Hematopoietic multipotent progenitor cell treated with erythropoietin and hydrocortisone succinate and interleukin-3 and kit ligand, for 8 days (in vitro differentiated cells): ENCODE results near the gene BROX.
"Not testable (repeated sequence)": the region's sequence is repeated elsewhere in the genome, so short reads cannot be mapped to it uniquely, and the experiment has no call there.

Experiments
- DNase-seq: peaks from one replicate; pipeline ENCODE4 v3.0.0-alpha.2; 2015

BROX gene

DNA sequence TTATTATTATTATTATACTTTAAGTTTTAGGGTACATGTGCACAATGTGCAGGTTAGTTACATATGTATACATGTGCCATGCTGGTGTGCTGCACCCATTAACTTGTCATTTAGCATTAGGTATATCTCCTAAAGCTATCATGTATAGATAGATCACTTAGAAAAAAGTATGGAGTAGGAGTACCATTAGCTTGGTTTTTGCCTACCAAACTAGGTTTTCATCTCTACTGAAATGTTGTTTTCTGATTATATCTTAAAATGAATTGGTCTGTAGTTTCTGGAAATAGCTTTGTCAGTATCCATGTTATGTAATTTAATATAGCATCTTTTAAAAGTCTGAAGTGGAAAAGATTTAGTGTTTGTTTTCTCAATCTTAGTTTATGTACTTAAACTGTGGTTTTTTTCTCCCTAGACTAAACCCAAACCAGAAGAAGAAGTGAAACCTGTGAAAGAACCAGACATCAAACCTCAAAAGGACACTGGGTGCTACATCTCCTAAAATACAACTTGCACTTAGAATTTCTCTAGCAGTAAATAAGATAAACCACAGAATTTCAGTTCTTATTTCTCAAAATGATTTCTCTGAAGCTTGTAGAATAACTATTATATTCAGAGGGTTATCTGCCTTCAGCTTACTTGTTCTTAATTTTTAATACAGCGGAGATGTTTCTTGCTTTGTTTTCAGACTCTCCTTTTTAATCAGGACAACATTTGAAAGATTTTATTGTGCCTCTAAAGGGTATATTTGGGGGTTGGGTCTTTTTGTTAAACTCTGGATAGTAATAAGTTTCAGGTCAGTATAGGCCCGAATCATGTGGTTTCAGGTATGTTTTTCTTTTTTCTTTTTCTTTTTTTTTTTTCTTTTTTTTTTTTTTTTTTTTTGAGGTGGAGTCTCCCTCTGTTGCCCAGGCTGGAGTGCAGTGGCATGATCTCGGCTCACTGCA is 20.1 kb downstream of the BROX start:
- no peak for DNase-seq

DNA sequence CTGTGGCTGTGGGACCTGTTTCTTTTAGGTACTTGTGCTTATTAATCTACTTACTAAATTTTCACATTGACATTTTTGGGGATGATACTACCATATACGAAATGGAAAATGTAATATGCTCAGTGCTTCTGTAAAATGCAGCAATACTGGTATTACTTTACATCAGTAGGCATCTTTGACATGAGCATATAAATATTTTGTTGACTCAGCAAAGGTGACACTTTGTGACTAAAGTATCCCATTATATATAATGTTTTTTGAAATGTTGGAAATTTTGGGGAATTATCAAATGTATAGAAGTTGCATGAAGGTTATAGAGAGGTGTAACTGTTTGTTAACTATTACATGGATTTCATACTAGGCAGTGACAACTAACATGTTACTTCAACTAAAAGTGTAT is 22.4 kb downstream of the BROX start:
- no peak for DNase-seq

DNA sequence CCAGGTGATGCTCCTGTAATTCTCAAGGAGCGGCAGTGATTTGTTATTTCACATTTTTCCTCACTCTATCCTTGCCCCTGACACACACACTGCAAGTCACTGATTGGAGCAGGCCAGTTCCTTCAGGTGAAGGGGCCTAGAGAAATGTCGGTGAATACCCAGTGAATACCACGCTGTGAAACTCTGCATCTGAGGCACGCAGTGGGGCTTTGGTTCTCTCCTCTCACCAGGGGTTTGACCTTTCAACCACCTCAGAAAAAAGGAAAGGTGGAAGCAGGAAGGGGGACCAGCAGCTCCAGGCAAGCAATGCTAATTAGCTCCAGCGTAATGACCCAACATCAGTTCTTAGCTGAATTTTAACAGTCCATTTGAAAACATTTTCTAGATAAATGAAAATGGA is 24.1 kb downstream of the BROX start:
- DNase-seq = no peak

DNA sequence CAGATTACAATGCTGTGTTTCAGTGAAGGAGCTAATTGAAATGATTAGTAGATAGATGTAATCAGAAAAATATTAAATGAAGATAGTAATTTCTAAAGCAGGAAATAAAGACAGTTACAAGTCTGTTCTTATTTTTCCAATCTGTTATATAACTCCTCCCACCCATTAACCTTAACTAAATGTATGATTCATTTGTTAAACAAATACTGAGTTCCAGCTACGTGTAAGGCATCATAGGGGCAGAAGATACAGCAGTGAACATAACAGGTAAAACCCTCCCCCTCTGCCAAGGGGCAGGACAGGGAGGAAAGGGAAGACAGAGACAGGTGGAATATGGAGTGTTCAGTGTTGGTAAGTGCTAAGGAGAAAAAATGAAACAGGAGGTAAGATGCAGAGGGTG is 24.6 kb downstream of the BROX start, which contains the start of gene FAM177B:
TSS of gene FAM177B (plus strand) at position 231 of the 400 bp plus-strand sequence. CDS start 9,344 bp downstream, outside the sequence.
- no peak for DNase-seq

DNA sequence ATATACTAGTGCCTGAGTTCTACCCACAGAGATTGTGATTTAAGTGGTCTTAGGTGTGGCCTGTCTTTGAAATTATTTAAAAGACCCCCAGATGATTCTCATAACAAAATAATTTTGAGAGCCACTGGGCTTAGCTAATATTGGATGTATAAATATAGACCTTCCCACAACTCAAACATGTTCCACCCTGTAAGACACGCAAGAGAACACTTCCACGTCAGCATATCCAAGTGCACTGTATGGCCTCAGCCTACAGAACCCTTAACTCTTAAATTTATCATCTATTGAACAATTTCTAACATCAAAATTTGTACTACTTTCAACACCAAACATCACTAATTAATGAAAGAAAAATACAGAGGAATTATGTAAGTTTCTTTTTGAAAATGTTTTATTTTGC is 27.1 kb downstream of the BROX start:
- no peak for DNase-seq

DNA sequence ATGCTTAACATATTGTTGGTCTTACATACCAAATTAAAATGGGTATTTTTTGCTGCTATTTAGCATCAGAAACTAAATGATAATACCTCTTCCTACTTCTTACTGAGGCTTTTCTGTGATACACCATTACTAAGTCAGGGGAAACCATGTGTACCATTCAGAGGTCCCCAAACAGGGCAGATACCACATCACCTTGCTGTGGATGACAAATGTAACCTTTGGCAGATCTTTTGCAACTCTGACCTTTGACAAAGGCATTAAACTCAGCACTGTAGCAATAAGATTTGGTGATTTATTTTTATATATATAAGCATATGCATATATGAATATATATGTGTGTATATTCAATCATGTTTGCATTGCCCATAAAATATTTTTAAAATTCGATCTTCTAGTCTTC is 27.6 kb downstream of the BROX start:
- no peak for DNase-seq

DNA sequence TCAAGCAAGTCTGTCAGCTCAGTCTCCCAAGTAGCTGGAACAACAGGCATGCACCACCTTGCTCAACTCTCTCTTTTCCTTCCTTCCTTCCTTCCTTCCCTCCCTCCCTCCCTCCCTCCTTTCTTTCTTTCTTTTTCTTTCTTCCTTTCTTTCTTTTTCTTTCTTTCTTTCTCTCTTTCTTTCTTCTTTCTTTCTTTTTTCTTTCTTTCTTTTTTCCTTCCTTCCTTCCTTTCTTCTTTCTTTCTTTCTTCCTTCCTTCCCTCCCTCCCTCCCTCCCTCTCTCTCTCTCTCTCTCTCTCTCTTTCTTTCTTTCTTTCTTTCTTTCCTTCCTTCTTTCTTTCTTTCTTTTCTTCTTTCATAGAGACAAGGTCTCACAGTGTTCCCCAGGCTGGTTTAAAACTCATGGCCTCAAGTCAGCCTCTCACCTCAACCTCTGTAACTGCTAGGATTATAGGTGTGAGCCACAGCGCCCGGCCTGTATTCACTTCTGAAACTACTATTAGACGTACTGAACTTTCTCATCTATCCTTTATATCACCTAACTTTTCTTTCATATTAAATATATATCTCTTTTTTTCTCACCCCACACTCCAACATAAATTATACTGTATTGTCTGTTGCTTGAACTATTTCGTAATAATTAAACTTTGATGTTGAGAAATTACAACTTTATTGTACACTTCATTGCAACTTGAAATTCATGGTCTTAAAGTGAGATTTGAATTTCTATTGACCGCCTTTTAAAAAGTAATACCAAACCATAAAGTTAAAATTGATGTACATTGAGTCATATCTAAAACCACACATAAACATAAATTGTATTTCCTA is 29.5 kb downstream of the BROX start:
- not testable (repeated sequence) for DNase-seq

DNA sequence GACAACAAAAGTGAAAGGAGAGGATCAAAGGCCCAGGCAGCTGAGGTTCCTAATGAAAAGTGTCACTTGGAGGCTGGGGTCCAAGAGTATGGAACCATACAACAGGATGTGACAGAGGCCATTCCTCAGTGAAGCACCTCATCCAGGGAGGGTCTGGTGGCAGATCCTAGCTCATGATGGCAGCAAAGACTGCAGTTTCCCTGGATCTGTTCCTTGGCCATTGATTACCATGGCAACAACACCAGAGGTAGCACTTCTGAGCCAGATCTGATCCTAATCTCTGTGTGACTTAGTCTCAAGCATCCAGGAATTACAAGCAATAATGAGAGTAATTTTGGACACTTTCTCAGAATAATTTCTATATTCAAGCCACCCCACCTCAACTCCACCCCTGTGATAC is 37.6 kb downstream of the BROX start:
- no peak for DNase-seq

DNA sequence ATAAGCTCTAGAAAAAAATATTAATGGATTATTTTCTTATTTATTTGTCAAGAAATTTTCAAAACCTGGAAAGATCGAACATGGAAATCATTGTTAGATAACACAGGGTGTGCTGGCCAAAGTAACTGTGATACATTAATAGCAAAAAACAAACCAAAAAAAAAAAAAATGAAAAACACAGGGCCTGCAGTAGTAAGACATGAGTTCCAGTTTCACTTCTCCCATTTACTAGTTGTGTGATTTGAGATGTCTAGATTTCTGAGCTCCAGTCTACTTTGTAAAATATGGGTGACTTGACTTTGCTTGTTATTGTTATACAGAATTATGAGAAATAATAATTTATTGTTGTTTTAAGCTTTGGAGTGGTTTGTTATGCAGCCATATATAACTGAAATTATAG is 38.3 kb downstream of the BROX start:
- no peak for DNase-seq

DNA sequence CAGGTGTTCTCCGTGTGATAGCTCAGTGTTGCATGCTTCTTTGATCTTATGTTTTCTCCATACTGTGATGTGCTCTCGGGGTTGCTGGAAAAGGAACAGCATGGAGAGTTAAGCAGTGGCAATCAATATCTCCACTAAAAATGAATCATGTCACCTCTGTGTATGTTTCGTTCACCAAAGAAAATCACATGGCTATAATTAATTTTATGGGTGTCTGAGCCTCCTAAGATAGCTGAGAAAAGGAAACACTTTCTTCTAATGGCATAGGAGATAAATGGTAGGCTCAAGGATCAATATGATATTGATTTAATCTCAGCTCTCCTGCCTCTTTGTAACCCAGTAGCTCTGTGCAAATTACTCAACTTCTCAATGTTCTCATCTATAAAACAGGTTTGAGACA is 38.9 kb downstream of the BROX start:
- no peak for DNase-seq

DNA sequence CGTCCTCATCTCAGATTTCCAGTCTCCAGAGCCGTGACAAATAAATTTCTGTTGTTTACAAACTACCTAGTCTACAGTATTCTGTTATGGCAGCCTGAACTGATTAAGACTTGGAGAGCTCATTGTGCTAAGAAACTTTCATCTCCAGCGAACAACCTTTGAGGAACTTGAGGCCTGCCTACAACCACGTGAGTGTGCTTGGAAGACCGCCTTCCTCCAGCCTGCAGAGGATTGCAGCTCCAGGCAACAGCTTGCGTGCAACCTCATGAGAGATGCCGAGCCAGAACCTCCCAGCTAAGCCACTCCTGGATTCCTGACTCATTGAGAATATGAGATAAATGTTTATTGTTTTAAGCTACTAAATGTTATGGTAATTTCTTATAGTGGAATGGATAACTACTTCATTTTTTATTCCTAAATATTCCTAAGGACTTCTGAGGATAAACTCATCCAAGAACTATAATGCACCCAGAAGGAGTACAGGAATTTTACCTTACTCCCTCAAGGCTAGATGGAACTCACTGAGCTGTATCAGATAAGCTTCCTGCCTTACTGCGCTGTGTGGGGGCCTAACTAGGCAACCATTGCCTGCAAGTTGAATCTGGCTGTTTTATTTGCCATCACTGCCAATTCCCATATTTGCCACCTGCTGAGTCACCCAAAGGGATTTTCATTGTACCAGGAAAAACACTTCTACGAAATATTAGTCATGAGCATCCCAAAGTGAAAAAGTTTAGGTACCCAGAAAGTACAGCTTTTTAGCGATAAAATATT is 42.2 kb downstream of the BROX start:
- no peak for DNase-seq

DNA sequence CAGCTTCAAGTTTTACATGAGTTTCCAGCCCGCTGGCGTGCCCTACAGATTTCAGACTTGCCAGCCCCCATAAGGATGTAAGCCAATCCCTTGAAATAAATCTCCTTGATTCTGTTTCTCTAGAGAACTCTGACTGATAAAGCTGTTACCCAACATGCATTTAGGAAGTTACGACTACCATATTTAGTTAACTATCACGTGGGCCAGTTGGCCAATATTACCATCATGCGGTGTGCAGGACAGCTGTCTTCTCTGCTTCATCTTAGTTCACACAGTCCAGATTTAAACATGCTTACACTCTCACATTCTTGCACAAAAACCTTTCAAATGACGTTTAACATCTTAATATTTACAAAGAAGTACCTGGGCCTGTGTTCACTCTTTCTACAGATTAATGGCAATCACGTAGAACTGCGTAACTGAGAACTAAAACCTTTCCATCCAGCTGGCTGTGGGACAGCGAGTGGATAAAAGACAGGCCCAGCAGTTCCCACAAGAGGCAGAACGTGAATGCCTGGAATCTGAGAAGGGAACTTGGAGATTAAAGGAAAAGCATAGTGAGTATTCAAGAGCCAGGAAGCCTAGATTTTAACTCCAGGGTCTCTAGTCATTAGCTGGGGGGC is 45.4 kb downstream of the BROX start:
- DNase-seq = no peak

DNA sequence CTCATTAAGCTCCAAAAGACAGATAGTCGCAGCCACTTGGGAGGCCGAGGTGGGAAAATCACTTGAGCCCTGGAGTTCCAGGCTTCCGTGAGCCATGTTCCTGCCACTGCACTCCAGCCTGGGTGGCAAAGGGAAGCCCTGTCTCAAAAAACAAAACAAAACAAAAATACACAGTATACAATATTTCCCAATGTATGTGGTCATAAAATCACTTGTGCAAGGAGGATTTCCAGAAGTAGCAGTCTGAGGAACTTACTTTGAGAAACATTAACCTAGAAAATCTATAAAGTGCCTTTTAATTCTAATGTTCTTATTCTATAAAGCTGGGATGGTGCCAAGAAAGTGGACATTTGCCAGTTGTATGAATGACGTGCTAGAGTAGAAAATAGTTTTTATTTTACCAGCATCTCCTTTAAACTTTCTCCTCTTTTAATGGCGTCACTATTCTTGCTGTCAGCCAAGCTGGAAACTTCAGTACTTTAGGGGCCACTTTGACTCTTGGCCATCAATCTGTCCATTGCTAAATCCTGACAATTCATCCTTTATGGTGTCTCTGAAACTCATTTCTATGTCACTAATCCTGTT is 47.2 kb downstream of the BROX start:
- no peak for DNase-seq

DNA sequence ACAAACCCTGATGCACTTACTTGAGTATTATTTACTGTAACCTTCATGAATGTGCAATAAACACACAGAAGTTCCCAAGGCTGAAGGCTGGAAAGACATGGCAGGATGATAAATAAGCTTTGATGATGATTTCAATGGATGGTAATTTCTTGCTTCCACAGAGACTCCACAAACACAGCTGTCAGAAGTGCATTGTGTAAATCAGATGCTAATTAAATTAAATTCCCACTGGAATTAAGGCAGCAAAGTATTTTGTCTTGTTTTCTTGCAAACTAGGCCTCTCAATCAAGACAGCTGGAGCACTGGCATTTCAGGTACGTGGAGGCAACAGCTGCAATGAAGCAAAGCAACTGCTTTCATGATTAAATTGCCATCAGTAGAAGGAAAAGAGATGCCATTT is 48.7 kb downstream of the BROX start:
- DNase-seq = no peak

DNA sequence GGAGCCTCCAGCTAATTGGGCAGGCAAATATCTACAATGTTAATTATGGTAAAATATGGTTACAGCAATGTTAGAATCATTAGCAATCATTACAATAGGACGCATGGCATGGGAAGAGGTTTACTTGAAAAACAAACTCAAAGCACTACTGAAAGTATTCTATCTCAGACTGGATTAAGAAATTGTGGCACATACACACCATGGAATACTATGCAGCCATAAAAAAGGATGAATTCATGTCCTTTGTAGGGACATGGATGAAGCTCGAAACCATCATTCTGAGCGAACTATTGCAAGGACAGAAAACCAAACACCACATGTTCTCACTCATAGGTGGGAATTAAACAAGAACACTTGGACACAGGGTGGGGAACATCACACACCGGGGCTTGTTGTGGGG is 49.8 kb downstream of the BROX start:
- DNase-seq = not testable (repeated sequence)

DNA sequence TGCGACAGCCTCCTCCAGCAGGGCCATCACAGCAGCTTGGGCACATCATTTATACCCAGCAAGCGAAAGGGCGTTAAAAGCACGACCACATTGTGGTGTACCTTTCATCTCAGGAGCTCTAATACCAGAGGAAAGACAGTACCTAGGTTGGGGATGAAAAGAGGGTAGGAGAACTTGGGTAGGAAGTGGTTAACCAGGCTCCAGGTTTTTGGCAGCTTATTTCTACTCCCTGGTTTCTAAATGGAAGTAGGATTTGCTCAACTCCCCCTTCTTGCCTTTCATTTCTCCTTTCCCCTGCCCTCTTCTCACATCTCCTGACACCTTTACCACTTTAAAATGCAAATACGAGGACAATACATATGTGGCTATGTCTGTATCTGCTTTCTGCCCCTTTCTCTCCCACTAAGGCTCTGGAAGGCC is 54.8 kb downstream of the BROX start:
- no peak for DNase-seq

DNA sequence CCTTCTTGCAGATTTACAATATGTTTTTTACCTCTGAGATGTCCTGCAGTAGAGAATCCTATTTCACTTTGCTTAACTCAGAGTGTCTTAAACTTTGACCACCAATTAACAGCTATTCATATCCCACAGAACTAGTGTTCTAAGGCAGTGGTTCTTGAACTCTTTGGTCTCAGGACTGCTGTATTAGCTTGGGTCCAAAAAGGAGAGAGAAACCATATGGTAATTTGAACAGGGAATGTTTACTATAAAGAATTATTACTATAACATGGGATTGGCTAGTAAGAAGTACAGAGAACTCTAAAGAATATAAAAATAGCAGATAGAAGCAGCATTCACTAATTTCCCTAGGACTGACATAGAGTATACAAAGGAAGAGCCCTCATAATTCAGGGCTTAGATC is 56.2 kb downstream of the BROX start:
- no peak for DNase-seq

DNA sequence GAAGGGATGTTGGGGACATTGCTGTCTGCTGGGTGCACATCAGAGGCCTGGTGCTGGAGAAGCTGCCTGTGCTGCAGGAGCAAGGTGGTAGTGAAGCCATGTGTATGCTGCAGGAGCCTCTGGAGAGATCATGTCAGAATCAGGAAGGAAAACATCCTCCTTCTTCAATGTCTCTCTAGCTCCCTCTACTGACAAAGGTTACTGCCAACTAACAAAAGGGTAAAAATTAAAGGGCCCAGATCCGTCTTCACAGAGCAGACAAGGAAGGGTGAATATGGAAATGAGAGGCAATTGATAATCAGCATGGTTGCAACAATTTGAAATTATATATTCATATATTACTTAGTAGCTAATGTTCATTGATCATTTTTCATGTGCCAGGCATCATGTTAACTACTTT is 56.8 kb downstream of the BROX start:
- DNase-seq = peak; percentile 47

DNA sequence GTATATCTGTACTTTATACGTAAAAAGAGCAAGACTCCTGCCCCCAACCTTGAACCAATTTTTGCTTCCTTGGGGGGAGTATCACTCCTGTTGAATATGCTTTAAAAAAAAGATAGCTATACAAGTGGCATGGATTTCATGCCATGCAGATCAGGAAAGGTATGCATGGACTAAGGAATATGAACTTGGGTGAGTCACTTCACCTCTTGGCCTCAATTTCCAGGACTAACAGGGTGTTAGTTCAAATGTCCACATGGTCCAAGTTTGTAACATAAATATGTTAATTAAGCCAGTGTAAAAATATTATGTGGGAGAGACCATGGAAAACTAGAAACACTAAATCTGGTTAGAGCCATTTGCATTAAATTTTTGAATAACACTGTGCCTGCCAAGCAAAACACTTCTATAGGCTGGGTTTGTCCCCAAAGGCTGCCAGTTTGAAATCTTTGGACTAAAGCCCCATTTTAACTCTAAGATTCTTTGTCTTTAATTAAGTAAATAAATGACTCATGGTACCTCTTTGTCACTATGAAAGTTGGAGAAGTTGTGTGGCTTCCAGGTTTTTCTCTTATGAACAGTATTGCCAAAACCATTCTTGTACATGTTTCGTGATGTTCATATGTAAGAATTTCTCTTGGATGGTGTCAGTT is 57.7 kb downstream of the BROX start:
- no peak for DNase-seq

DNA sequence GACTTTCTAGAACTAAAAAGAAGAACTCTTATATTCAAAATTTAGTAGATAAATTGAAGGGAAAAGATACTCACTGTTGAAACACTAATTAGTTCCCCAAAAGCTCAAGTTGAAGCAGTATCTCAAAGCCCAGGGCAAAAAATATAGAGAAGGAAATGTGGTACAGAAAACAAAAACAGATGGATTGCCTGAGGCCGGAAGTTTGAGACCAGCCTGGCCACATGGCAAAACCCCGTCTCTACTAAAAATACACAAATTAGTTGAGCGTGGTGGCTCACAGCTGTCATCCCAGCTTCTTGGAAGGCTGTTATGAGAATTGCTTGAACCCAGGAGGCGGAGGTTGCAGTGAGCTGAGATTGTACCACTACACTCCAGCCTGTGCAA is 60.6 kb downstream of the BROX start:
- no peak for DNase-seq

DNA sequence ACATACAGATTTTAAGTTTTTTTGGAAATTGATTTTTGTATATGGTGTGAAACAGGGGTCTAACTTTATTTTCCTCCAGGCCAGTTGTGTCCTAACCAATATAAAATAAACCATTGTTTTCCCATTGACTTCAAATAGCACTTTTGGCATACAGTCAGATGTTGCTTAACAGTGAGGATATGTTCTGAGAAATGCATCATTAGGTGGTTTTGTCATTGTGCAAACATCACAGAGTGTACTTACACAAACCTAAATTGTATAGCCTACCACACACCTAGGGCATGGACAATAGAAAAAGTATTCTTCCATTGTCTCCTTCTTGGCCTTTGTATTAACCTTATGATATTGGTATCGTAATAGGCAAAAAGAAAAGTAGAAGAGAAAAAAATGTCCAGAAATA is 65.1 kb downstream of the BROX start:
- no peak for DNase-seq

DNA sequence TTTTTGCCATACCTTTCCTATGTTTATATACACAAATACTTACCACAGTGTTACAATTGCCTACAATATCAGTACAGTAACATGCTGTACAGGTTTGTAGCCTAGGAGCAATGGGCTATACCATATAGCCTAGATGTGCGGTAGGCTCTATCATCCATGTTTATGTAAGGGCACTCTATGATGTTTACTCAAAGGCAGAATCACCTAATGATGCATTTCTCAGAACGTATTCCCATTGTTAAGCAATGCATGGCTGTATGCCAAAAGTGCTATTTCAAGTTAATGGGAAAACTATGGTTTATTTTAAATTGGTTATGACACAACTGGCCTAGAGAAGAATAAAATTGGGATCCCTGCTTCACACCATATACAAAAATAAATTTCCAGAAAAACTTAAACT is 65.6 kb downstream of the BROX start:
- no peak for DNase-seq
